Breast epithelium (tissue), 4 donors: ENCODE results near the gene CLASP1. TPM values are rescaled to one million over a fixed set of nuclear protein-coding genes. Genes with fewer than 3 reads are reported as not detected.
"Not testable (repeated sequence)": the region's sequence is repeated elsewhere in the genome, so short reads cannot be mapped to it uniquely, and the experiment has no call there.

Source experiments
- DNase-seq, 2 donors: peaks; one replicate each; pipeline ENCODE4 v3.0.0-alpha.2; 2019; ENCODE audit warnings: low spot score in 2 of 2
- H3K27ac ChIP-seq, 2 donors: fragments of 200-600 bp; sonication (generic) in 1 of 2; one replicate each; pipeline ENCODE4 v1.5.1; 2016 to 2019; ENCODE audit warnings: mild to moderate bottlenecking in 1 of 2
- H3K27me3 ChIP-seq, 2 donors: fragments of 200-600 bp; sonication (generic) in 1 of 2; one replicate each; pipeline versions ENCODE4 v1.5.1 to v1.6.0; 2017 to 2019; ENCODE audit warnings: control low read depth in 1 of 2, mild to moderate bottlenecking in 1 of 2
- H3K36me3 ChIP-seq: fragments of 200-600 bp; one replicate; pipeline ENCODE4 v1.5.1; 2019
- H3K4me1 ChIP-seq, 2 donors: fragments of 200-600 bp; sonication (generic); one replicate each; pipeline ENCODE4 v1.5.1; 2016 to 2019; ENCODE audit warnings: control low read depth in 1 of 2
- H3K4me3 ChIP-seq, 3 donors: fragments of 200-600 bp; sonication (generic); 1 replicate in 2 of 3; 2 replicates in 1 of 3; pipeline ENCODE4 v1.5.1; 2016 to 2019; ENCODE audit warnings: mild to moderate bottlenecking in 3 of 3, moderate library complexity in 2 of 3
- H3K9me3 ChIP-seq, 2 donors: fragments of 200-600 bp; sonication (generic) in 1 of 2; one replicate each; pipeline ENCODE4 v1.5.1; 2016 to 2019; ENCODE audit warnings: control low read depth in 1 of 2
- CTCF ChIP-seq, 3 donors: fragments of 450-650 bp; IDR thresholded peaks; one replicate each; pipeline ENCODE4 v1.5.1; 2016 to 2017; ENCODE audit warnings: antibody characterized with exemption in 3 of 3, mild to moderate bottlenecking in 3 of 3, moderate library complexity in 3 of 3
- POLR2A ChIP-seq: fragments of 450-650 bp; IDR thresholded peaks from one replicate; pipeline ENCODE4 v1.6.1; 2016; ENCODE audit warnings: antibody characterized with exemption, mild to moderate bottlenecking, moderate library complexity
- POLR2AphosphoS5 ChIP-seq, 3 donors: sonication (generic); formaldehyde crosslinking; IDR thresholded peaks; one replicate each; pipeline ENCODE4 v1.6.1; 2017; ENCODE audit warnings: antibody characterized with exemption in 3 of 3
- intact Hi-C: fragments of 100-400 bp; cut with DNase I; formaldehyde crosslinking; loops from one replicate; pipeline ENCODE4 v1.15.1; 2023; ENCODE audit warnings: low total_unique reads
- total RNA-seq, 3 donors: library from RNA; depleted of rRNA; stranded (reverse); fragments of >200 nt; gene quantifications; one replicate each; pipeline ENCODE4 v1.1.0, GENCODE V29; 2016

The CLASP1 gene
- total RNA-seq, 3 donors from 2014 or later = 80.3 to 106 (median 98.7) TPM

GRCh38 chr2:121562269-121563176 is 86.7 kb downstream of the CLASP1 start:
- TF ChIP-seq POLR2A = no peak
- no peak for TF ChIP-seq CTCF (IDR thresholded peaks at IDR 0.05)
- TF ChIP-seq POLR2AphosphoS5 (IDR thresholded peaks at IDR 0.05) = no peak

GRCh38 chr2:121561617-121562268 is 87.5 kb downstream of the CLASP1 start:
- H3K36me3 ChIP-seq = no peaks in the 10 kb centered on the region
- no peak for TF ChIP-seq CTCF (IDR thresholded peaks at IDR 0.05)
- no peak for TF ChIP-seq POLR2A
- TF ChIP-seq POLR2AphosphoS5 (IDR thresholded peaks at IDR 0.05) = no peak
- no peak overlapping the region for H3K27ac ChIP-seq
- no peak overlapping the region for H3K4me3 ChIP-seq
- DNase-seq = no peak
- H3K4me1 ChIP-seq = peaks cover 0 to 5% of the 10 kb centered on the region in 2 donors
- no peaks in the 10 kb centered on the region for H3K27me3 ChIP-seq
- H3K9me3 ChIP-seq = no peaks in the 10 kb centered on the region
- intact Hi-C loops = no loop called here

More at GRCh38 chr2:121562269-121563176, 86.7 kb downstream of the CLASP1 start:
- Histone ChIP-seq H3K9me3 (no peaks in the 10 kb centered on the region), H3K4me3 (no peak overlapping the region), H3K4me1 (peaks cover 0 to 5% of the 10 kb centered on the region in 2 donors), H3K27ac (no peak overlapping the region), H3K27me3 (no peaks in the 10 kb centered on the region), H3K36me3 (no peaks in the 10 kb centered on the region)
- no peak for DNase-seq
- intact Hi-C loops = no loop called here

- Histone ChIP-seq H3K4me3 (no peak overlapping the region), H3K27me3 (no peaks in the 10 kb centered on the region), H3K36me3 (no peaks in the 10 kb centered on the region), H3K9me3 (no peaks in the 10 kb centered on the region), H3K27ac (no peak overlapping the region), H3K4me1 (no peaks in the 10 kb centered on the region)
- intact Hi-C loops = no loop called here
- no peak for TF ChIP-seq POLR2A
- TF ChIP-seq CTCF (IDR thresholded peaks at IDR 0.05) = no peak
- no peak for TF ChIP-seq POLR2AphosphoS5 (IDR thresholded peaks at IDR 0.05)
- no peak for DNase-seq
Measured at GRCh38 chr2:121558329-121558728, 90.9 kb downstream of the CLASP1 start.

- no peak overlapping the region for H3K27ac ChIP-seq
- H3K4me3 ChIP-seq = no peak overlapping the region
- DNase-seq = no peak
- TF ChIP-seq CTCF (IDR thresholded peaks at IDR 0.05) = no peak
- TF ChIP-seq POLR2A = no peak
- no peak for TF ChIP-seq POLR2AphosphoS5 (IDR thresholded peaks at IDR 0.05)
- H3K9me3 ChIP-seq = no peaks in the 10 kb centered on the region
- H3K4me1 ChIP-seq = no peaks in the 10 kb centered on the region
- no peaks in the 10 kb centered on the region for H3K27me3 ChIP-seq
- intact Hi-C loops = no loop called here
- H3K36me3 ChIP-seq = no peaks in the 10 kb centered on the region
Measured at GRCh38 chr2:121555008-121555407, 94.3 kb downstream of the CLASP1 start.

GRCh38 chr2:121552477-121553180 is 96.6 kb downstream of the CLASP1 start:
- H3K9me3 ChIP-seq, H3K27me3 ChIP-seq, H3K27ac ChIP-seq, DNase-seq, intact Hi-C loops, H3K4me1 ChIP-seq, H3K4me3 ChIP-seq, H3K36me3 ChIP-seq: not testable (repeated sequence)
